Measurements from ENCODE around the gene EDC4.

EDC4 gene

DNA sequence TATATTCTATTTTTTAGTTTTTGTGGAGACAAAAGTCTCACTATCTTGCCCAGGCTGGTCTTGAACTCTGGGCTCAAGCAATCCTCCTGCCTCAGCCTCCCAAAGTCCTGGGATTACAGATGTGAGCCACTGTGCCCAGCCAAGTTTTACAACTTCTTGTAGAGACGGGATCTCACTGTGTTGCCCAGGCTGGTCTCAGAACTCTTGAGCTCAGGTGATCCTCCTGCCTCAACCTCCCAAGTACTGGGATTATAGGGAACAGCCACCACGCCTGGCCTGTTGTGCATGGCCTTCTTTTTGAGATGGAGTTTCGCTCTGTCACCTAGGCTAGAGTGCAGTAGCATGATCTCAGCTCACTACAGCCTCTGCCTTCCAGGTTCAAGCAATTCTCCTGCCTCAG, 19.2 kb upstream of the EDC4 start:
- no peak overlapping the region for H3K4me3 ChIP-seq (ENCODE audit: low read depth, low read length)
- TF ChIP-seq, protein P1, sequence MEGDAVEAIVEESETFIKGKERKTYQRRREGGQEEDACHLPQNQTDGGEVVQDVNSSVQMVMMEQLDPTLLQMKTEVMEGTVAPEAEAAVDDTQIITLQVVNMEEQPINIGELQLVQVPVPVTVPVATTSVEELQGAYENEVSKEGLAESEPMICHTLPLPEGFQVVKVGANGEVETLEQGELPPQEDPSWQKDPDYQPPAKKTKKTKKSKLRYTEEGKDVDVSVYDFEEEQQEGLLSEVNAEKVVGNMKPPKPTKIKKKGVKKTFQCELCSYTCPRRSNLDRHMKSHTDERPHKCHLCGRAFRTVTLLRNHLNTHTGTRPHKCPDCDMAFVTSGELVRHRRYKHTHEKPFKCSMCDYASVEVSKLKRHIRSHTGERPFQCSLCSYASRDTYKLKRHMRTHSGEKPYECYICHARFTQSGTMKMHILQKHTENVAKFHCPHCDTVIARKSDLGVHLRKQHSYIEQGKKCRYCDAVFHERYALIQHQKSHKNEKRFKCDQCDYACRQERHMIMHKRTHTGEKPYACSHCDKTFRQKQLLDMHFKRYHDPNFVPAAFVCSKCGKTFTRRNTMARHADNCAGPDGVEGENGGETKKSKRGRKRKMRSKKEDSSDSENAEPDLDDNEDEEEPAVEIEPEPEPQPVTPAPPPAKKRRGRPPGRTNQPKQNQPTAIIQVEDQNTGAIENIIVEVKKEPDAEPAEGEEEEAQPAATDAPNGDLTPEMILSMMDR (IDR thresholded peaks at IDR 0.05; ENCODE audit: borderline replicate concordance, insufficient read depth, low read depth, low read length): no peak

DNA sequence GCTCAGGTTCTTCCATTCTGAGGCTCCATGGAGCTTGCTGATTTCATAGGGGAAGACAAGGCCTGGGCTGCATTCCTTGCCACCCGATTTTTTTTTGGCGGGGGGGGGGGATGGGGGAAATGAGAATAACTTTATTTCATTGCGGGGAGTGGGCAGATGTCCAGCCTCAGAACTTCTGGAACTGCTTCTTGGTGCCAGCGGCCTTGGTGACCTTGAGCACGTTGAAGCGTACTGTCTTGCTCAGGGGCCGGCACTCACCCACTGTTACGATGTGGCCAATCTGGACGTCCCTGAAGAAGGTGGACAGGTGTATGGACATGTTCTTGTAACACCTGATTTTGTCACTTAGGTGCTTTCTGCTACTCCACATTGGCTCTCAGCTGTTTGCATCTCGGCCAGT, 17.1 kb upstream of the EDC4 start:
- H3K4me3 ChIP-seq (ENCODE audit: low read depth, low read length): no peak overlapping the region
- TF ChIP-seq, protein P1 (IDR thresholded peaks at IDR 0.05; ENCODE audit: borderline replicate concordance, insufficient read depth, low read depth, low read length): no peak

DNA sequence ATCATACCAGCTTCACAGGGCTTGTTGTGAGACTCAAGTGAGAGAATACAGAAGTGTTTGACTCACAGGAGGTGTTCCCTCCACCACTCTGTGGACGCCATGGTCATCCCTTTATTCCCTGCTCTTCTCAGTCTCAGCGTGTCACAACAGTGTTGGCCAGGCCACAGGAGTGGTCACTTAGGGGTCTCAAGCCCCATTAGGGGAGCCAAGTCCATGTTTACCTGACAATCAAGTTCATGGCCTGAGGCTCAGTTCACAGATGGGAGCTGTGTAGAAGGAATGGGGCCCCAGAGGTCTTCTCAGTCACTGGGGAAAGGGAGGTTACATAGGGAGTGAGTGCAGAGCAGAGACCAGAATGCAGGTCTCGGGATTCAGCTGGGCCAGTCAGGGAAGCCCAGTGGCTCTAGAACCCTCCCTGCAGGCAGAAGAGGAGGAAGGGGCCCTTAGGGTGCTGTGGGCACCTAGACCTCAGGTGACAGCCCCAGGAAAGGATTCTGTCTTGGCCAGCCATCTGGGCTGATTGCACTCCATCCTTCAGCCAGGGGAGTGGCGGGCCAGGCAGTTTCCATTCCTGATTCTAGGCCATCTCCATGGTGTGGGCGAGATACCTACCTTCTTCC, 15.8 kb upstream of the EDC4 start:
- TF ChIP-seq, protein P1 (IDR thresholded peaks at IDR 0.05; ENCODE audit: borderline replicate concordance, insufficient read depth, low read depth, low read length): no peak
- H3K4me3 ChIP-seq (ENCODE audit: low read depth, low read length): no peak overlapping the region

DNA sequence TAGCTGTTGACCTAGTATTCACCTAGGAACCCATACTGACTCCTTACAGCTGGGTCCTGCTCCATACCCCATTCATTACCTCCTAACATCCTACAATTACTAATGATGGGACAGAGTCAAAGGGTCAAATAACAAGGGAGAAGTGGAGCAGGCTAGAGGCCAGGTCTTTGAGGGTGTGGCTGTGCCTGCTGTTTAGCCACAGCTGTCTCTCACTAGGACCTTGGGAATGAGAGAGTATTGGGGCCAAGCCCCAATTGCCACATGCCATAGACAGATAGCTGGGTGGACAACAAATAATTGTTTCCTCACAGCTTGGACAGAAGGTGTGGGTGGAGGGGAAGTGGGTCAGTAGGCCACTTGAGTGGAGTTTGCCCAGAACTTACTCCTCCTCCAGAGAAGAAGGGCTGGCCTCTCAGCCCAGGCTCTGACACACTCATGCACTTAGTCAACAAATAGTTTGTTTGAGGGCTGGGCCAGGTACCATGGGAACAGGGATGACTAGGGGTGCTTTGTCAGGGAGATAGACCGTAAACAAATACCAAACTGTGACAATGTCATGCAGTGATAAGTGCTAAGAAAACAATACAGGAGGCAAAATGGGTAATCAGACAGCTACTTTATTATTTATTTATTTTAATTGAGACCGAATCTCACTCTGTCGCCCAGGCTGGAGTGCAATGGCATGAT, 15.2 kb upstream of the EDC4 start:
- TF ChIP-seq, protein P1 (IDR thresholded peaks at IDR 0.05; ENCODE audit: borderline replicate concordance, insufficient read depth, low read depth, low read length): no peak

DNA sequence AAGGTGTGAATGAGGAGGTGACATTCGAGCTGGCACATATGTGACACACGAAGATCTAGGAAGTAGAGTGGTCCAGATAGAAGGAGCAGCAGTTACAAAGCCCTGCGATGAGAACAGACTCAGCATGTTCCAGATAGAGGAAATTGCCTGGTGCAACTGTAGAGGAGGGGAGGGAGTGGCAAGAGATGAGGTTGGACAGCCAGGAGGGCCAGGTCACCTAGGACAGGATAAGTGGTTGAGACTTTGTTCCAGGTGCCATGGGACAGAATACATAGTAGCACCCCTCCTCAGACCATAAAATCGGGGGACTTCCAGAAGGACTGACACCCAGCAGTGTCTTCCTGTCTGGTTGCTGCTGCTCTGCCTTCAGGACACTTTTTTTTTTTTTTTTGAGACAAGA, 14.4 kb upstream of the EDC4 start:
- no peak overlapping the region for H3K4me3 ChIP-seq (ENCODE audit: low read depth, low read length)
- TF ChIP-seq, protein P1 (IDR thresholded peaks at IDR 0.05; ENCODE audit: borderline replicate concordance, insufficient read depth, low read depth, low read length): no peak

More for the DNA sequence above, 15.2 kb upstream of the EDC4 start:
- no peak overlapping the region for H3K4me3 ChIP-seq (ENCODE audit: low read depth, low read length)

DNA sequence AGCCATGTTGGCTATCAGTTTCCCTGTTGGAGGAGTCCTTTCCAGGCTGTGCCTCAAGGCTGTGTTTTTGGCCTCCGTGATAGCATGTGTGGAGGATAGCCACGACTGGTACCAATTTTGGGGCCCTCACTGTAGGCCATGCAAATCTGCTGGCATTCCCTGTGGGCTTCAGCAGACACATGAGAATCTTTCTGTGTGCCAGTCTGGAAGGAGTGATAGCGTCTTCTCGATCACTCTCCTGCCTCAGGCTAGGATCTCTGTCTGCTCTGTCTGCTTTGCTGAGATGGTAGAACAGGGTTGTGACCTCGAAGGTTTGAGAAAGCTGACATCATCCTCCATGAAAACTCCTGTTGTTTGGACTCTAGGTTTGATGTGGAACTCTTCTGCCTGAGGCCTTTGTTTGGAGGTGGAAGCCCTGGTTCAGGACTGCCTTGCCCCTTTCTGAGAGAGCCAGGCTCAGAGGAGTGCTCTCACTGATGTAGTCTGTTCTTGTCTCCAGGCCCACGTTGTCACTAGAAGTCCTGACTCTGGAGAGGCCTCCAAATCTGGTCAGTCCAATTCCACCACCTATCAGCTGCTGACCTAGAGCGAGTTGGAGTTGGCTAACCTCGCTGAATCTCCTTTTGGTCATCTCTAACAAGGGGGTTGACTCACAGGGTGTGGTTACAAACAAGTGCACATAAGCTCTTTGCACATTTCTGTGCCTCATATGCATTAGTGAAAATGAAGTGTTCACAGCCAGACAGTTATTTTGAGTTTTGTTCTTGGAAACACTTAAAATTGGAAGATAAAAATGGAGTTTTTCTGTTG, 12.1 kb upstream of the EDC4 start:
- H3K4me3 ChIP-seq (ENCODE audit: low read depth, low read length): no peak overlapping the region
- TF ChIP-seq, protein P1 (IDR thresholded peaks at IDR 0.05; ENCODE audit: borderline replicate concordance, insufficient read depth, low read depth, low read length): no peak

Data from GM12875 (cell line).